ENCODE data around the gene ADAM22.

The ADAM22 gene

DNA sequence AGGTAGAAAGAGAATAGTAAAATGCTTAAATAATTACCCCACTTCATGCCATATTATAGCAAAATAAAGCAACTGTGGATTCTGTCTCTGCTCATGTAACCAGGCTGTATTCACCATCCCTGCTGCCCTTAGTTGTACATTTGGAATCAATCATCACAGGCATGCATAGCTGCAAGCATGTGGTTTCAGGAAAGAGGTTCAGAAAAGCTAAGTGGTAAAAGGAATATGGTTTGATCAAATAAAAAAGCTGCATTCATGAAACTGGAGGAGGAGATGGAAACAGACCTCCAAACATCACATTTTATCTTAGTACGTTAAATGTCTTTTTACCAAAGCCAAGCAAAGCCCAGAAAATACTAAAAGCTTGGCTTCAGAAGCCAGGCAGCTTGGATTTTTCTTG, 81.3 kb downstream of the ADAM22 start:
- no peak overlapping the region for H3K9ac ChIP-seq (ENCODE audit: low read length)
- H3K4me2 ChIP-seq (ENCODE audit: low read length) = no peak overlapping the region
- H4K20me1 ChIP-seq (ENCODE audit: insufficient read depth, low read length) = no peaks in the 10 kb centered on the region
- no peak for TF ChIP-seq EZH2phosphoT487 (IDR thresholded peaks at IDR 0.05; ENCODE audit: low read depth)
- TF ChIP-seq, protein P1, sequence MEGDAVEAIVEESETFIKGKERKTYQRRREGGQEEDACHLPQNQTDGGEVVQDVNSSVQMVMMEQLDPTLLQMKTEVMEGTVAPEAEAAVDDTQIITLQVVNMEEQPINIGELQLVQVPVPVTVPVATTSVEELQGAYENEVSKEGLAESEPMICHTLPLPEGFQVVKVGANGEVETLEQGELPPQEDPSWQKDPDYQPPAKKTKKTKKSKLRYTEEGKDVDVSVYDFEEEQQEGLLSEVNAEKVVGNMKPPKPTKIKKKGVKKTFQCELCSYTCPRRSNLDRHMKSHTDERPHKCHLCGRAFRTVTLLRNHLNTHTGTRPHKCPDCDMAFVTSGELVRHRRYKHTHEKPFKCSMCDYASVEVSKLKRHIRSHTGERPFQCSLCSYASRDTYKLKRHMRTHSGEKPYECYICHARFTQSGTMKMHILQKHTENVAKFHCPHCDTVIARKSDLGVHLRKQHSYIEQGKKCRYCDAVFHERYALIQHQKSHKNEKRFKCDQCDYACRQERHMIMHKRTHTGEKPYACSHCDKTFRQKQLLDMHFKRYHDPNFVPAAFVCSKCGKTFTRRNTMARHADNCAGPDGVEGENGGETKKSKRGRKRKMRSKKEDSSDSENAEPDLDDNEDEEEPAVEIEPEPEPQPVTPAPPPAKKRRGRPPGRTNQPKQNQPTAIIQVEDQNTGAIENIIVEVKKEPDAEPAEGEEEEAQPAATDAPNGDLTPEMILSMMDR (IDR thresholded peaks at IDR 0.05; ENCODE audit: low read depth, low read length) = no peak
- H3K36me3 ChIP-seq (replicated peaks; ENCODE audit: low read depth, low read length) = no peaks in the 10 kb centered on the region
- no peaks in the 10 kb centered on the region for H3K27me3 ChIP-seq (ENCODE audit: low read depth, low read length)
- no peak overlapping the region for H3K4me3 ChIP-seq (ENCODE audit: low read length)
- H2AFZ ChIP-seq (ENCODE audit: low read depth, low read length) = no peak overlapping the region
- H3K4me1 ChIP-seq (ENCODE audit: low read length) = no peaks in the 10 kb centered on the region
- H3K79me2 ChIP-seq (ENCODE audit: low read length) = no peaks in the 10 kb centered on the region
- H3K9me3 ChIP-seq (ENCODE audit: insufficient read depth, low read length) = no peaks in the 10 kb centered on the region
- no peak overlapping the region for H3K27ac ChIP-seq (ENCODE audit: low read length)

DNA sequence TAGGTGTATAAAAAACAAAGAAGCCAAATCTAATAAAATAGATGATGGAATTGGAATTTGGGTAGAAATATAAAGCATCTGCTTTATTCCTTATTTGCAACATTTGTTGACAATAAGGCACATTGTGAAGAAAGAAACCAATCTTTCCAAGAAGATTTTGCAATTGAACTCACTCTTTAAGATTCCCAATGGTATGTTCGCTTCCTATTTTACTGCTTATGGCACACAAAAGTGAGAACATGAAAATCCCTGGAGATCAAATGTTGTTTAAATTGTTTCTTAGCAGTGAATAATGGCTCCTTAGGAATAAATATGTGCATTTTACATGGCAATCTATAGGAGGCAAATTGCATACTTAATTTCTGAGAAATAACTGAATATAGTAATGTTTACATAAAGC, 84.5 kb downstream of the ADAM22 start:
- H3K36me3 ChIP-seq (replicated peaks; ENCODE audit: low read depth, low read length) = no peaks in the 10 kb centered on the region
- TF ChIP-seq, protein P1 (IDR thresholded peaks at IDR 0.05; ENCODE audit: low read depth, low read length) = no peak
- TF ChIP-seq EZH2phosphoT487 (IDR thresholded peaks at IDR 0.05; ENCODE audit: low read depth) = no peak
- H3K79me2 ChIP-seq (ENCODE audit: low read length) = no peaks in the 10 kb centered on the region
- no peak overlapping the region for H3K9ac ChIP-seq (ENCODE audit: low read length)
- H3K27ac ChIP-seq (ENCODE audit: low read length) = no peak overlapping the region
- no peaks in the 10 kb centered on the region for H3K4me1 ChIP-seq (ENCODE audit: low read length)
- H3K9me3 ChIP-seq (ENCODE audit: insufficient read depth, low read length) = no peaks in the 10 kb centered on the region
- H3K4me2 ChIP-seq (ENCODE audit: low read length) = no peak overlapping the region
- no peaks in the 10 kb centered on the region for H4K20me1 ChIP-seq (ENCODE audit: insufficient read depth, low read length)
- H3K27me3 ChIP-seq (ENCODE audit: low read depth, low read length) = no peaks in the 10 kb centered on the region
- no peak overlapping the region for H2AFZ ChIP-seq (ENCODE audit: low read depth, low read length)
- H3K4me3 ChIP-seq (ENCODE audit: low read length) = no peak overlapping the region

DNA sequence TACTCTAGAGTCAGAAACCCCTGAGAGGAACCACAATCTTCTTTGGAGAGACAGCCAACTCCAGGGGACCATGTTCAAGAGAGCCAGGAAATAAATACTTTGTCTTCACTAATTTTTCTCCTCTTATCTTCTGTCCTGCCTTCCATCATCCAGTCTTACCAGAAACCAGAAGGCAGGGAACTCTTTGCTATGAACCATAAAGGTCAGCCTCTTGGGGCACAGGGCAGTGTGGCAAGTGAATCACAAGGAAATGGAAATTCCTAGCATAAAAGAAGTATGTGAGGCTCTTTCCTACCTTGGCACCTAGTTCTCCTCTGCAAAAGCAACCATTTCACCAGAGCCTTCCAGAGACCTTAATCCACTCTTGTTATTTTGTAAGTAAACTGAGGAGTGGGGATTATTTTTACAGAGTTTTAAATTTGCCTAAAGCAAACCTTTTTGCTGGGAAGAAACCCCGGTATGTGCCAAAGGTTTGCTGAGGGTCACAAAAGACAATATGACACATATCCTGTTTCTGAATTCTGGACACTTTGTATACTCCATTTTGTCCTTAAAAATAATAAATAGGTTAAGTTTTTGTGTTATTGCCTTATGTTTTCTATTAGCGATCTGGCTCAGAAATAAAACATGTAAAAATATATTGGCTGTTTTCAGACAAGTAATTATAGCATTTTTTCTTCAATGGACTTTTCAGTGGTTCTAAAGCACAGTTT, 87.1 kb downstream of the ADAM22 start:
- Histone ChIP-seq H3K79me2 (ENCODE audit: low read length) (no peaks in the 10 kb centered on the region), H3K4me1 (ENCODE audit: low read length) (no peaks in the 10 kb centered on the region), H2AFZ (ENCODE audit: low read depth, low read length) (no peak overlapping the region), H4K20me1 (ENCODE audit: insufficient read depth, low read length) (no peaks in the 10 kb centered on the region), H3K9me3 (ENCODE audit: insufficient read depth, low read length) (no peaks in the 10 kb centered on the region), H3K27ac (ENCODE audit: low read length) (no peak overlapping the region), H3K36me3 (replicated peaks; ENCODE audit: low read depth, low read length) (no peaks in the 10 kb centered on the region), H3K9ac (ENCODE audit: low read length) (no peak overlapping the region), H3K4me3 (ENCODE audit: low read length) (no peak overlapping the region), H3K27me3 (ENCODE audit: low read depth, low read length) (no peaks in the 10 kb centered on the region), H3K4me2 (ENCODE audit: low read length) (no peak overlapping the region)
- TF ChIP-seq, protein P1 (IDR thresholded peaks at IDR 0.05; ENCODE audit: low read depth, low read length) = no peak
- TF ChIP-seq EZH2phosphoT487 (IDR thresholded peaks at IDR 0.05; ENCODE audit: low read depth) = no peak

DNA sequence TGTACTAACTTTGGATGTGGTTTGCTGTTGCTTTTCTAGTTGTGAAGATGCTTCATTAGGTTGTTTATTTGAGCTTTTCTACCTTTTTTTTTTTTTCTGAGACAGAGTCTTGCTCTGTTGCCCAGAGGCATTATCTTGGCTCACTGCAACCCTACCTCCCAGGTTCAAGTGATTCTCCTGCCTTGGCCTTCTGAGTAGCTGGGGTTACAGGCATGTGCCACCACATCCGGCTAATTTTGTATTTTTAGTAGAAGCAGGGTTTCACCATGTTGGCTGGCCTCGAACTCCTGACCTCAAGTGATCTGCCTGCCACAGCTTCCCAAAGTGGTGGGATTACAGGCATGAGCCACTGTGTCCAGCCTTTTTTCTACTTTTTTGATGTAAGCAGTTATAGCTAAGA, 93.7 kb downstream of the ADAM22 start:
- peaks cover 9% of the 10 kb centered on the region; the same call in 1 of the 2 replicates for H3K9me3 ChIP-seq (ENCODE audit: insufficient read depth, low read length)
- H4K20me1 ChIP-seq (ENCODE audit: insufficient read depth, low read length) = no peaks in the 10 kb centered on the region
- no peaks in the 10 kb centered on the region for H3K4me1 ChIP-seq (ENCODE audit: low read length)
- H3K4me2 ChIP-seq (ENCODE audit: low read length) = no peak overlapping the region
- H2AFZ ChIP-seq (ENCODE audit: low read depth, low read length) = no peak overlapping the region
- H3K9ac ChIP-seq (ENCODE audit: low read length) = no peak overlapping the region
- no peak overlapping the region for H3K27ac ChIP-seq (ENCODE audit: low read length)
- no peaks in the 10 kb centered on the region for H3K27me3 ChIP-seq (ENCODE audit: low read depth, low read length)
- H3K4me3 ChIP-seq (ENCODE audit: low read length) = no peak overlapping the region
- H3K36me3 ChIP-seq (replicated peaks; ENCODE audit: low read depth, low read length) = no peaks in the 10 kb centered on the region
- TF ChIP-seq, protein P1 (IDR thresholded peaks at IDR 0.05; ENCODE audit: low read depth, low read length) = no peak
- no peak for TF ChIP-seq EZH2phosphoT487 (IDR thresholded peaks at IDR 0.05; ENCODE audit: low read depth)
- H3K79me2 ChIP-seq (ENCODE audit: low read length) = no peaks in the 10 kb centered on the region

Measured in OCI-LY3 (cell line).